ENCODE results near the gene ACSM6. TPM values are rescaled to one million over a fixed set of nuclear protein-coding genes. Genes with fewer than 3 reads are reported as not detected.

Gene ACSM6
- total RNA-seq, 1 donor from 2014 or later = not detected

DNA sequence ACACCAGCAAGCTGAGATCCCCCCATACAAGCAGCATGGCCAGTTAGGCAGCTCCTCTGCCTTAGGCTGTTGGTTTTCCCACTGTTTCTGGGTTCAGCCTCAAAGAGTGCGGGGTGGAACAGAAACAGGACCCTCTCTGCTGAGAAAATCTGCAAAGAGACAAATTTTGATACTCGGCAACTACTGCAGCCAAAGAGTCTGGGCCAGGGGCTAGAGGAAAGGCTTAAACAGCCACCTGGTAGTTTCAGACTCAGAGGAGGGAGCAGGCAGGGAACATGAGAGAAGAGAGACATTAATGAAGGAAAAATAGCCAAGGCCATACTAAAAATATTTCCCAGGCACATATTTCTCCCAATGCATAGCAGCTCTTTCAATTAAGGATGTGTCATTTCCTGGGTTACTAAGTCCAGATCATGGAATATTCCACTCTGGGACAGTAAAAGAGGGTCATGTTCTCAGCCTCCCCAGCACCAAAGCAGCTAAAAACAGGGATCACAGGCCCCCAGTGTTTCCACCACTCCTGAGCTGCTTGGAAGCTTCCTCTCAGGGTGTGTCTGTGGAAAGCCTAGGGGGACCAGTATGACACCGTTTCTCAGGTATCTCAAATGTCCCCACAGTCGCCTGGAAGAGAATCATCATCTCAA lies 67.0 kb downstream of the ACSM6 start:
- Mint-ChIP-seq H3K4me3 (no peak overlapping the region), H3K27me3 (ENCODE audit: low read depth) (no peaks in the 10 kb centered on the region), H3K4me1 (peaks cover 33% of the 10 kb centered on the region), H3K9me3 (peaks cover 9% of the 10 kb centered on the region), H3K27ac (peak overlapping the region; percentile 97), H3K36me3 (peaks cover 30% of the 10 kb centered on the region)
- DNase-seq (ENCODE audit: low spot score in 2 of 2, unreplicated experiment in 2 of 2) = no peak
- no peak for TF ChIP-seq CTCF (IDR thresholded peaks at IDR 0.05; ENCODE audit: unreplicated experiment)

DNA sequence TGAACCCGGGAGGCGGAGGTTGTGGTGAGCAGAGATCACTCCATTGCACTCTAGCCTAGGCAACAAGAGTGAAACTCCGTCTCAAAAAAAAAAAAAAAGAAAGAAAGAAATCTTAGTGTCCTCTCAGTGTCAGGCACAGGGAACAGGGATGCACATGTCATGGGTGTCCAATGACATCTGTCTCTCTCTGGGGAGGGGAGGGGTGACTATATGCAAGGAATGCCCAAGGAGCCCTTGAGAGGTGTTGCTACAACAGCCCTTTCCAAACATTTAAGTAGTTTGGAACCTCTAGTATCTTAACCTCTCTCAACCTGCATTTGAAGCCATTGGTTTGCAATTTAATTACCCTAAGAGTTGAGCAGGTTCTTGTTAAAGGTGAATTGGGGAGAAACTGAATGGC lies 67.9 kb downstream of the ACSM6 start:
- H3K4me1 Mint-ChIP-seq = peaks cover 40% of the 10 kb centered on the region

GRCh38 chr10:95262763-95263518 lies 68.9 kb downstream of the ACSM6 start:
- peak overlapping the region; percentile 87 for H3K27ac Mint-ChIP-seq
- H3K4me3 Mint-ChIP-seq = no peak overlapping the region
- TF ChIP-seq CTCF (IDR thresholded peaks at IDR 0.05; ENCODE audit: unreplicated experiment) = no peak
- peaks cover 2% of the 10 kb centered on the region for H3K9me3 Mint-ChIP-seq
- DNase-seq (ENCODE audit: low spot score in 2 of 2, unreplicated experiment in 2 of 2) = no peak
- no peaks in the 10 kb centered on the region for H3K27me3 Mint-ChIP-seq (ENCODE audit: low read depth)
- H3K36me3 Mint-ChIP-seq = peaks cover 16% of the 10 kb centered on the region
- peaks cover 42% of the 10 kb centered on the region for H3K4me1 Mint-ChIP-seq

More for the DNA sequence above, 67.9 kb downstream of the ACSM6 start:
- Mint-ChIP-seq H3K27ac (peak overlapping the region; percentile 9), H3K9me3 (peaks cover 8% of the 10 kb centered on the region), H3K36me3 (peaks cover 25% of the 10 kb centered on the region), H3K4me3 (no peak overlapping the region), H3K27me3 (ENCODE audit: low read depth) (no peaks in the 10 kb centered on the region)
- TF ChIP-seq CTCF (IDR thresholded peaks at IDR 0.05; ENCODE audit: unreplicated experiment) = no peak
- no peak for DNase-seq (ENCODE audit: low spot score in 2 of 2, unreplicated experiment in 2 of 2)

- peaks cover 8% of the 10 kb centered on the region for H3K36me3 Mint-ChIP-seq
- H3K4me1 Mint-ChIP-seq = peaks cover 51% of the 10 kb centered on the region
- H3K4me3 Mint-ChIP-seq = no peak overlapping the region
- no peak for DNase-seq (ENCODE audit: low spot score in 2 of 2, unreplicated experiment in 2 of 2)
- TF ChIP-seq CTCF (IDR thresholded peaks at IDR 0.05; ENCODE audit: unreplicated experiment) = no peak
- no peaks in the 10 kb centered on the region for H3K9me3 Mint-ChIP-seq
- H3K27me3 Mint-ChIP-seq (ENCODE audit: low read depth) = no peaks in the 10 kb centered on the region
- H3K27ac Mint-ChIP-seq = peak overlapping the region; percentile 87
Observed at GRCh38 chr10:95263864-95264226, 69.8 kb downstream of the ACSM6 start.

DNA sequence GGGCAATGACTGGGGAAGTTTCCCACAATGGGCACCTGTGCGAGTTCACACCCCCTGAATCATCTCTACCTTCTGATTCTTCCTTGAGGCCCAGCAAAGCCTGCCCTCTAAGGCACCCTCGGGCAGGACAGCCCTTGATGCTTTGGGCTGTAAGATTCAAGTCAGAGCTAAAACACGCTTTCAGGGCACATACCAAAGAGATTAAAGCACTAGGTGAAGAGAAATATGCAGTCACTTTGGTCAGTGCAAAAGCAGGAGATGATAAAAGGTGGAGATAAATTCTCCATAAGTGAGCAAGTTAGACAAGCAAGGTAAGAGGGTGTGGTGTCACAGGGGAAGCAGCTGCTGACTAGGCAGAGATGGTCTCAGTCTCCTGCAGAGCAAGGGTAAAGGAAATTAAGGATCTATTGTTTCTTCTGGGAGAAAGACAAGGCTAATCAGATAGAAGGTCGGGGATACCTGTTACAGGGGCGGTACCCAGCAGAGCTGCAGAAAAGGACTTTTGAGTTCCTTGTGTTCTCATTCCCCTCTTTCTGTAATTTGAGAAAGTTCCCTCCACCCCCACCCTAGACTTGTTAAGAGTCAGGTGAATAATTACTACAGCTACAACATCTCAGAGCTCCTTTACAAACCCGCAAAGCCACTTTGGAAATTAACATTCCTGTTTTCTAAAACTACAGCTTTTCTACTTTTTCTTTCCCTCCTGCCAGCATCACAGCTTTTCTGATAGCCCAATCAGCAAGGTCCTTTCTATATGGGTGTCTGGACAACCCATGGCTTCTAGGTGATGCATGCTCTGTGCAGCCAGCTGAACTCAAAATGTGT lies 70.4 kb downstream of the ACSM6 start:
- Mint-ChIP-seq H3K36me3 (peaks cover 7% of the 10 kb centered on the region), H3K4me1 (peaks cover 54% of the 10 kb centered on the region)

More for the DNA sequence above, 70.4 kb downstream of the ACSM6 start:
- Mint-ChIP-seq H3K9me3 (no peaks in the 10 kb centered on the region), H3K27me3 (ENCODE audit: low read depth) (no peaks in the 10 kb centered on the region), H3K27ac (peak overlapping the region; percentile 87), H3K4me3 (no peak overlapping the region)
- no peak for DNase-seq (ENCODE audit: low spot score in 2 of 2, unreplicated experiment in 2 of 2)
- TF ChIP-seq CTCF (IDR thresholded peaks at IDR 0.05; ENCODE audit: unreplicated experiment) = no peak

Data from mesothelial cell of epicardium (in vitro differentiated cells).